ENCODE measurements around the gene NHERF2.

GRCh38 chr16:1984347-1985225, 42.1 kb upstream of the NHERF2 start:
- TF ChIP-seq CTCF (IDR thresholded peaks at IDR 0.05): no peak
- TF ChIP-seq POLR2A (IDR thresholded peaks at IDR 0.05): no peak
